ENCODE results near the gene CIRBP. TPM values are rescaled to one million over a fixed set of nuclear protein-coding genes. Genes with fewer than 3 reads are reported as not detected.

Gene CIRBP
- total and polyA plus RNA-seq, 9 of the 15 experiments (the other 6 are each of a cell fraction or from before 2014, with no cell fraction given), result 20.5 to 327 (median 176) TPM

DNA sequence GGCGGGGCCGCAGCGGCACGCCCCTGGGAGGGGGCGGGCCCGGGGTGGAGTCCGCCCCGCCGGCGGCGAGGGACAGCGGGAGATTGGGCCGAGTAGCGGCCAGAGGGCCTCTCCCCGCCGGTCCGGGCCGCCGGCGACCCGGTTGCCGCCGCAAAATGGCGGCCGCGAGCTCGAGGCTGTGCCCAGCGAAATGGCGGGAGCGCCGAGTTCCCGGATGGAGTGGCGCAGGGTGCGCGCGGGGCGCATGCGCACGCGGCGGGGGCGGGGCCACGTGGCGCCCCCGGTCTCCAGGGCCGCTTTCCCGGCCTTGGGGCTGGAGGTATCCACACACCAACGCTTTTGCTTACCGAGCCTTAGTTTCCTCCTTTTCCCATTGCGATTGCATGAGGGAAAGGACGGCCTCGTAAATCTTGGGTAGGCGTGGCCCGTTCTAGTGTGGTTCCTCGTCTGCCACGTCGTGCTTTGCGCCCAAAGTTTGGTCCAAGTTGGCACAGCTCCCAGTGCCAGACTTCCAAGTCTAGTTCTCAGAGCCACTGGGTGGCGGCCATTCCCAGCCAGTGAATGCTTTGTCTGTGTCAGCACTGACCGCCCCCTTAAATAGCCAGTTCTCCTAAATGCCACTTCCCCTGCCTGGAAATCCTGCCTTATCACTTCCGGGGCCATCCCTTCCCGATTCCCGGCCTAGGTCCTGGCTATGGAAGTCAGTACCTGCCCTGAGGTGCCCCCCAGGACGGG, 513 bp downstream of the CIRBP start (continued):
- TF ChIP-seq, protein P1, sequence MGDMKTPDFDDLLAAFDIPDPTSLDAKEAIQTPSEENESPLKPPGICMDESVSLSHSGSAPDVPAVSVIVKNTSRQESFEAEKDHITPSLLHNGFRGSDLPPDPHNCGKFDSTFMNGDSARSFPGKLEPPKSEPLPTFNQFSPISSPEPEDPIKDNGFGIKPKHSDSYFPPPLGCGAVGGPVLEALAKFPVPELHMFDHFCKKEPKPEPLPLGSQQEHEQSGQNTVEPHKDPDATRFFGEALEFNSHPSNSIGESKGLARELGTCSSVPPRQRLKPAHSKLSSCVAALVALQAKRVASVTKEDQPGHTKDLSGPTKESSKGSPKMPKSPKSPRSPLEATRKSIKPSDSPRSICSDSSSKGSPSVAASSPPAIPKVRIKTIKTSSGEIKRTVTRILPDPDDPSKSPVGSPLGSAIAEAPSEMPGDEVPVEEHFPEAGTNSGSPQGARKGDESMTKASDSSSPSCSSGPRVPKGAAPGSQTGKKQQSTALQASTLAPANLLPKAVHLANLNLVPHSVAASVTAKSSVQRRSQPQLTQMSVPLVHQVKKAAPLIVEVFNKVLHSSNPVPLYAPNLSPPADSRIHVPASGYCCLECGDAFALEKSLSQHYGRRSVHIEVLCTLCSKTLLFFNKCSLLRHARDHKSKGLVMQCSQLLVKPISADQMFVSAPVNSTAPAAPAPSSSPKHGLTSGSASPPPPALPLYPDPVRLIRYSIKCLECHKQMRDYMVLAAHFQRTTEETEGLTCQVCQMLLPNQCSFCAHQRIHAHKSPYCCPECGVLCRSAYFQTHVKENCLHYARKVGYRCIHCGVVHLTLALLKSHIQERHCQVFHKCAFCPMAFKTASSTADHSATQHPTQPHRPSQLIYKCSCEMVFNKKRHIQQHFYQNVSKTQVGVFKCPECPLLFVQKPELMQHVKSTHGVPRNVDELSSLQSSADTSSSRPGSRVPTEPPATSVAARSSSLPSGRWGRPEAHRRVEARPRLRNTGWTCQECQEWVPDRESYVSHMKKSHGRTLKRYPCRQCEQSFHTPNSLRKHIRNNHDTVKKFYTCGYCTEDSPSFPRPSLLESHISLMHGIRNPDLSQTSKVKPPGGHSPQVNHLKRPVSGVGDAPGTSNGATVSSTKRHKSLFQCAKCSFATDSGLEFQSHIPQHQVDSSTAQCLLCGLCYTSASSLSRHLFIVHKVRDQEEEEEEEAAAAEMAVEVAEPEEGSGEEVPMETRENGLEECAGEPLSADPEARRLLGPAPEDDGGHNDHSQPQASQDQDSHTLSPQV (IDR thresholded peaks at IDR 0.05), result peak; percentile 87
- TF ChIP-seq ARID2 (IDR thresholded peaks at IDR 0.05), result no peak
- TF ChIP-seq, protein P2, sequence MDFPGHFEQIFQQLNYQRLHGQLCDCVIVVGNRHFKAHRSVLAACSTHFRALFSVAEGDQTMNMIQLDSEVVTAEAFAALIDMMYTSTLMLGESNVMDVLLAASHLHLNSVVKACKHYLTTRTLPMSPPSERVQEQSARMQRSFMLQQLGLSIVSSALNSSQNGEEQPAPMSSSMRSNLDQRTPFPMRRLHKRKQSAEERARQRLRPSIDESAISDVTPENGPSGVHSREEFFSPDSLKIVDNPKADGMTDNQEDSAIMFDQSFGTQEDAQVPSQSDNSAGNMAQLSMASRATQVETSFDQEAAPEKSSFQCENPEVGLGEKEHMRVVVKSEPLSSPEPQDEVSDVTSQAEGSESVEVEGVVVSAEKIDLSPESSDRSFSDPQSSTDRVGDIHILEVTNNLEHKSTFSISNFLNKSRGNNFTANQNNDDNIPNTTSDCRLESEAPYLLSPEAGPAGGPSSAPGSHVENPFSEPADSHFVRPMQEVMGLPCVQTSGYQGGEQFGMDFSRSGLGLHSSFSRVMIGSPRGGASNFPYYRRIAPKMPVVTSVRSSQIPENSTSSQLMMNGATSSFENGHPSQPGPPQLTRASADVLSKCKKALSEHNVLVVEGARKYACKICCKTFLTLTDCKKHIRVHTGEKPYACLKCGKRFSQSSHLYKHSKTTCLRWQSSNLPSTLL (IDR thresholded peaks at IDR 0.05), result no peak
- TF ChIP-seq ZNF77 (CRISPR knock-in tag; IDR thresholded peaks at IDR 0.05), result no peak
- peak; percentile 48 for TF ChIP-seq ZFX (CRISPR knock-in tag; IDR thresholded peaks at IDR 0.05)
- TF ChIP-seq NFXL1 (CRISPR knock-in tag; IDR thresholded peaks at IDR 0.05), result 0 out of 2 replicates have a peak, but pooled peaks have one; percentile 24
- TF ChIP-seq FOXJ3 (CRISPR knock-in tag; IDR thresholded peaks at IDR 0.05), result no peak
- TF ChIP-seq FOXP4 (CRISPR knock-in tag; IDR thresholded peaks at IDR 0.05; ENCODE audit: borderline replicate concordance), result peak; percentile 23; the same call in 1 of the 2 replicates
- no peak for TF ChIP-seq ZNF75A (CRISPR knock-in tag; IDR thresholded peaks at IDR 0.05)
- TF ChIP-seq NCOA2 (IDR thresholded peaks at IDR 0.05; ENCODE audit: partially characterized antibody in 2 of 2), result no peak
- TF ChIP-seq, protein P3, sequence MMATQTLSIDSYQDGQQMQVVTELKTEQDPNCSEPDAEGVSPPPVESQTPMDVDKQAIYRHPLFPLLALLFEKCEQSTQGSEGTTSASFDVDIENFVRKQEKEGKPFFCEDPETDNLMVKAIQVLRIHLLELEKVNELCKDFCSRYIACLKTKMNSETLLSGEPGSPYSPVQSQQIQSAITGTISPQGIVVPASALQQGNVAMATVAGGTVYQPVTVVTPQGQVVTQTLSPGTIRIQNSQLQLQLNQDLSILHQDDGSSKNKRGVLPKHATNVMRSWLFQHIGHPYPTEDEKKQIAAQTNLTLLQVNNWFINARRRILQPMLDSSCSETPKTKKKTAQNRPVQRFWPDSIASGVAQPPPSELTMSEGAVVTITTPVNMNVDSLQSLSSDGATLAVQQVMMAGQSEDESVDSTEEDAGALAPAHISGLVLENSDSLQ (IDR thresholded peaks at IDR 0.05), result peak; percentile 12; the same call in 1 of the 2 replicates
- TF ChIP-seq ZNF324 (CRISPR knock-in tag; IDR thresholded peaks at IDR 0.05), result no peak
- no peak for TF ChIP-seq ZNF217 (CRISPR knock-in tag; IDR thresholded peaks at IDR 0.05)
- TF ChIP-seq, protein P4, sequence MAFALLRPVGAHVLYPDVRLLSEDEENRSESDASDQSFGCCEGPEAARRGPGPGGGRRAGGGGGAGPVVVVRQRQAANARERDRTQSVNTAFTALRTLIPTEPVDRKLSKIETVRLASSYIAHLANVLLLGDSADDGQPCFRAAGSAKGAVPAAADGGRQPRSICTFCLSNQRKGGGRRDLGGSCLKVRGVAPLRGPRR (CRISPR knock-in tag; IDR thresholded peaks at IDR 0.05), result no peak
- peak; percentile 78 for TF ChIP-seq SUPT5H (IDR thresholded peaks at IDR 0.05)
- TF ChIP-seq MEF2D (tag; conservative IDR thresholded peaks at IDR 0.05; ENCODE audit: low read depth), result no peak
- peak; percentile 71 to 86; a peak in 2 of 4 replicates for TF ChIP-seq SIN3A (IDR thresholded peaks at IDR 0.05; ENCODE audit: borderline replicate concordance in 2 of 2, control insufficient read depth in 1 of 2, low read depth in 2 of 2, low read length in 2 of 2)
- TF ChIP-seq FUS (optimal IDR thresholded peaks at IDR 0.05; ENCODE audit: low read depth, low read length), result peak; percentile 79

All from K562 (cell line).